GM12865 (cell line): ENCODE data around the gene VTN.

Experiments used
- DNase-seq: peaks from one replicate; pipeline ENCODE4 v3.0.0; 2010; ENCODE audit warnings: low read depth
- H3K4me3 ChIP-seq: 2 replicates; pipeline ENCODE4 v1.5.1; 2011; ENCODE audit warnings: mild to moderate bottlenecking, low read depth, low read length, control low read depth
- TF ChIP-seq, protein P1 (sequence below): IDR thresholded peaks from 2 replicates; pipeline ENCODE4 v1.5.1; 2011; ENCODE audit warnings: low read length, control low read depth, low read depth, inconsistent platforms; ENCODE audit not compliant: insufficient read depth; ENCODE audit errors: missing control alignments

The VTN gene, protein sequence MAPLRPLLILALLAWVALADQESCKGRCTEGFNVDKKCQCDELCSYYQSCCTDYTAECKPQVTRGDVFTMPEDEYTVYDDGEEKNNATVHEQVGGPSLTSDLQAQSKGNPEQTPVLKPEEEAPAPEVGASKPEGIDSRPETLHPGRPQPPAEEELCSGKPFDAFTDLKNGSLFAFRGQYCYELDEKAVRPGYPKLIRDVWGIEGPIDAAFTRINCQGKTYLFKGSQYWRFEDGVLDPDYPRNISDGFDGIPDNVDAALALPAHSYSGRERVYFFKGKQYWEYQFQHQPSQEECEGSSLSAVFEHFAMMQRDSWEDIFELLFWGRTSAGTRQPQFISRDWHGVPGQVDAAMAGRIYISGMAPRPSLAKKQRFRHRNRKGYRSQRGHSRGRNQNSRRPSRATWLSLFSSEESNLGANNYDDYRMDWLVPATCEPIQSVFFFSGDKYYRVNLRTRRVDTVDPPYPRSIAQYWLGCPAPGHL

DNA sequence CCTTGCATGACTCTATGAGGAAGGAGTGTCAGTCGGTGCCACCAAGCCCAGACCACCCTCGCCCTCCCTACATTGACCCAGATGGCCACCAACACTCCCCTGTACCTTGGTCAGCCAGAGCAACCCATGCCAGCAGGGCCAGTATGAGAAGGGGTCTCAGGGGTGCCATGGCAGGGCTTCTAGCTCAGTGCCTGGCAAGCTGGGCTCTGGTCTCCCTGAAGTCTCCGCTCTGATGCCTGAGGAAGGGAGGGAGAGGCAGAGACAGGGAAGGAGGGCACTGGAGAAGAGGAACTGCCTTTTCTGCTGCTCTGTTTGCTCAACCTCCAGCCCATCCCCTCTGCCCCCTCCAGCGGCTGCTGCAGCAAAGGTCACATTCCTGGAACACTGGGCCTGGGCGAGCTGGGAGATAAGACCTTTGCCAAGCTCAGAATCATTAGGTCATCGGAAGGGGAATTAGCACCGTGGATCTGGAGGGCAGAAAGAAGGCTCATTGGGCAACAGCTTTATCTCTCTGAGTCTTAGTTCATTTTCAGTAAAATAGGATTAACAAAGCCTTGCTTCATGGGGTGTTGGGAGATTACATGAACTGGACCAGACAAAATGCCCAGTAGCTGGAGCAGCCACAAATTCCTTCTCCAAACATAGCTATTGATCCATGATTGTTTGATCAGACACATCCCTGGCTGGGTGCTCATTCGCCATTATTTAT is at the start of gene VTN:
Gene VTN, minus strand, starts transcription at position 273 of the 709 bp plus-strand sequence. Its CDS starts 104 bp downstream, at position 169.
- TF ChIP-seq, protein P1, sequence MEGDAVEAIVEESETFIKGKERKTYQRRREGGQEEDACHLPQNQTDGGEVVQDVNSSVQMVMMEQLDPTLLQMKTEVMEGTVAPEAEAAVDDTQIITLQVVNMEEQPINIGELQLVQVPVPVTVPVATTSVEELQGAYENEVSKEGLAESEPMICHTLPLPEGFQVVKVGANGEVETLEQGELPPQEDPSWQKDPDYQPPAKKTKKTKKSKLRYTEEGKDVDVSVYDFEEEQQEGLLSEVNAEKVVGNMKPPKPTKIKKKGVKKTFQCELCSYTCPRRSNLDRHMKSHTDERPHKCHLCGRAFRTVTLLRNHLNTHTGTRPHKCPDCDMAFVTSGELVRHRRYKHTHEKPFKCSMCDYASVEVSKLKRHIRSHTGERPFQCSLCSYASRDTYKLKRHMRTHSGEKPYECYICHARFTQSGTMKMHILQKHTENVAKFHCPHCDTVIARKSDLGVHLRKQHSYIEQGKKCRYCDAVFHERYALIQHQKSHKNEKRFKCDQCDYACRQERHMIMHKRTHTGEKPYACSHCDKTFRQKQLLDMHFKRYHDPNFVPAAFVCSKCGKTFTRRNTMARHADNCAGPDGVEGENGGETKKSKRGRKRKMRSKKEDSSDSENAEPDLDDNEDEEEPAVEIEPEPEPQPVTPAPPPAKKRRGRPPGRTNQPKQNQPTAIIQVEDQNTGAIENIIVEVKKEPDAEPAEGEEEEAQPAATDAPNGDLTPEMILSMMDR, result no peak
- no peak for DNase-seq

DNA sequence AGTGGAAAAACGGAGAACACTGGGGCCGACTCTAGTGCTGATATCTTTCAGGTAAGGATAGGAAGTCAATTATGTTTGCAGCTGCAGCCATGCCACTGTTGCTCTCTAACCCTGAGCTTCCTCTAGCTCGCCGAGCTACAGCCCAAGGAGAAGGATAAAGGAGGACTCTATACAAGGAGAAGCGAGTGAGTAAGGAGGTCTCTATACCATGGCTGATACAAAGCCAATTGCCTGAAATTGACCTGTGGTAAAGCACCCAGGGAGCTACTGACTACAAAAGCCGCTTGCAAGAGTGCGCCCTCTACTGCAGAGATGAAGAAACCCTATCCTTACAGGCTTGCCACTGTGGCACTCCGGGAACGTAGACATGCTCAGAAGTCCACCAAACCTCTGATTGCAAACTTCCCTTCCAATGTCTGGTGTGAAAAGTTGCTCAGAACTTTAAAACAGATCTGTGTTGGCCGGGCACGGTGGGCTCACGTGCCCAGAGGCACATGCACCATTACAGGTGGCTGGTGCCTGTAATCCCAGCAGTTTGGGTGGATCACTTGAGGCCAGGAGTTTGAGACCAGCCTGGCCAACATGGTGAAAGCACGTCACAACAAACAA is 46.7 kb upstream of the VTN start:
- peak; percentile 79 for DNase-seq
- TF ChIP-seq, protein P1, result peak; percentile 90
- H3K4me3 ChIP-seq, result no peak overlapping the region

More for the DNA sequence above, at the start of gene VTN:
- H3K4me3 ChIP-seq, result peak within 1 kb of the TSS; percentile 76

DNA sequence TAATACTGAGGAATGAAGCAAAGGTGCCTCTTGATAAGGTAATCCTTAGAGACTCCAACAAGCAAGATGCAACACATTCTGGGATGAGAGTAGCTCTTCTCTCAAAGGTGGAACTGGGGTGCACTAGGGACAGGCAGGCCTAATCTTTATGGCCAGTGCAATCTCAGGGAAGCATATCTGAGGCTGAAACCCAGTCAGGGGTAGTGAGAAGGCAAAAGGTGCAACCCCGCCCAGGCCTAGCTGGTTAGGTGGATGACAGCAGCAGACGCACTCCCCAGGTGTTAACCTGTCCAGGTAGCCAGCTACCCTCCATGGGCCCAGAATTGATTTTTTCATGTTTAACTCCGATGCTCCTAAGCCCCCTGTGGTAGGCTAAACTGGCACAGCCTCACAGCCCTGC is 45.8 kb upstream of the VTN start:
- TF ChIP-seq, protein P1, result no peak
- no peak for DNase-seq
- no peak overlapping the region for H3K4me3 ChIP-seq

DNA sequence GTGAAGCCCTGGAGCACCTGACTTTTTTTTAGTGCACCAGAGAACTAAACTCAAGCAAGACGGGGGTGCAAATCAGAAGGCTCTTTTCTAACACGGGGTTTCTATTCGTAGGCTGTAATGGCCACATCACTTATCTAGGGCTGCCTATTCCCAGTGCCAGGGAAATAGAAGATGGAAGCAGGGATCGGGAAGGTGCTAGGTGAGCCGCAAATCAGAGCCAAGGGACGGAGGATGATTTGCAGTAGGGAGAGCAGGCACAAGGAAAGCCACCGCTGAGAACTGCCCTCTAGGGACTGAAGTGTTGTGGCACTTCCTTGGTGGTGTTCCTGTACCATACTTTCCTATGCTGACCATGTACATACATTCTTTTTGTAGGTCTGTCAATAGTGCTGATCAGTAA is 43.7 kb upstream of the VTN start:
- TF ChIP-seq, protein P1, result no peak
- DNase-seq, result no peak
- no peak overlapping the region for H3K4me3 ChIP-seq

DNA sequence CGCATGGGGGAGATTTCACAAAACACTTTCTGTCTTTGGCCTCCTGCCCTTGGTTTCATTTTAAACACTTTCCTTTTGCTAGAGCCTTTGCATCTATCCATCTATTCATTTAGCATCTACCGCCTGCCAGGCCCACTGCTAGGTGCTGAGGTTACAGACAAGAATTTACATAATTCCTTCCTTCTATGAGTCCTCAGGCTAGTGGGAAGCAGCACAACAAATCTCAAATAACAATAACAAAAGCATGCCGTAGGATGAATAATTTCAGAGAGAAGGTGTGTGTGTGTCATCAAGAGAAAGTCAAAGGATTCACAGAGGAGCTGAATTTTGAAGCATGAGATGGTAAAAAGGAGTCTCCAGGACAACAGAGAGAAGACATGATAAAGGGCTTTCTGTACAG is 42.0 kb upstream of the VTN start:
- no peak overlapping the region for H3K4me3 ChIP-seq
- TF ChIP-seq, protein P1, result no peak
- no peak for DNase-seq

DNA sequence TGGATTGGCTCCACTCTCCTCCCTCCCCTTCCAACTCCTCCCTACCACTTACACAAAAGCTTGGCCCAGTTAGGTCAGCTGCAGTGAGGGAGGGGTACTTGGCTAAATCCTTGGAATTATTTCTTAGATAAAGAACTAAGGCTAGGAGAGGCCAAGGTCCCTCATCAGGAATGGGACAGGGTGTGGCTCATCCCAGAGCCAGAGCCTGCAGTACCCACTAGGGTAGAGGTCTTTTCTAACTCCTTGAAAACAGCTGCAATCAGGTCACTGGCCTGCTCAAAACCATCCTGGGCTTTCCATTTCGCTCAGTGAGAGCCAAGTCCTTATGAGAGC is 37.8 kb upstream of the VTN start:
- TF ChIP-seq, protein P1, result no peak
- H3K4me3 ChIP-seq, result no peak overlapping the region
- no peak for DNase-seq
